GM19455 (cell line): Measurements from ENCODE around the gene DENND4A.
A peak's percentile ranks its signal among the peaks of the same experiment; 100 is the strongest.
"Not testable (repeated sequence)": the region's sequence is repeated elsewhere in the genome, so short reads cannot be mapped to it uniquely, and the experiment has no call there.

Experiments used
- ATAC-seq: cut with Tn5 transposase; IDR thresholded peaks from one replicate; pipeline ENCODE4 v1.9.1; 2021; ENCODE audit not compliant: unreplicated experiment

Gene DENND4A

DNA sequence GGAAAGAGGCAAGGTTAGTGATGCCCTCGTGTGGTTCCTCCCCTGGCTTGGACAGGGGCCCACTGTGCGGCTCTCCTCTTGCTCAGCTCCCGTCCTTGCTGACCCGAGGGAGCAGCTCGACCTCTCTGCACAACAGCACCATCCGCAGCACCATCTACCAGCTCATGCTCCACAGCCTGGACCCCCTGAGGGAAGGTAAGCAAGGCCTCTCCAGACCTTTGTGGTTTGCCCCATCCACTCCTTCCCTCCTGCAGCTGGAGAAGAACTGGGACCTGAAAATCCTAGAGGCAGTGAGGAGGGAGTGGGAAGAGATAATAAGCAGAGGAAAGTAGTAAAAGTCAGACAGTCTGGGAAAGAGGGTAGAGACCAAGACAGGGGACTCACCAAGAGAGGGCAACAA, 152.6 kb downstream of the DENND4A start:
- ATAC-seq: no peak

DNA sequence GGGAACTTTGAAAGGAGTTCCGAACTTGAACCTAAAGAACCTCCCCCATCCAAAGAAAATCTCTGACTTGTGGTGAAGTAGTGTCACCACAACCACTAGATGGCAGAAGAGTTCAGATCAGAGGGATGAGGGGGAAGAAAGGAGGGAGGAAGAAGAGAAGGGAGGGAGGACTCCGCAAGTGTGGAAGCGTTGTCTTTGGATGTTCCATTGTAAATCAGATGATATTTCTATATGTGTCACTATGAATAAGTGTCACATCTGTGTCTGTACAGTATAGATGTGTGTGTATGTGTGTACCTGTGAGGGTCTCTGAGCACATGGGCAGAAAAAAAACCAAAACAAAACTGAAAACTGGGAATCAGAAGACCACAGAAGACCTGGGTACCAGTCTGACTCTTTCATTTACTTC, 153.4 kb downstream of the DENND4A start:
- no peak for ATAC-seq

DNA sequence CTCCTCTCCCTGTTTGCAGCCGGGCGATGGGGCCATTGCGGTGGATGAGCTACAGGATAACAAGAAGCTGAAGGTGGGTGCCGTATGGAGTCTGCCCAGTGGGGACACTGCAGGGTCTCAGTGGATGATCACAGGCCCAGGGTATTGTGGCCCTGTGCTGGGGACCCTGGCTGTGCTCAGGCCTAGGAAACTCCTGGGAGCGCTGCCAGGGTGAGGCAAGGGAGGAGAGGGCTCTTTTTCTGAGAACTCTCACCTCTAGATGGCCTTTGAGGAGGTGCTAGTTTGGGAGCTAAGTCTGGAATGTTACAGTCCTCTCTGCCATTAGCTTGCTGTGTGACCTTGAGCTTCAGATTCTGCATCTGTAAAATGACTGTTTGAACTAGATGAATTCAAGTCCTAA, 154.0 kb downstream of the DENND4A start:
- ATAC-seq: no peak

DNA sequence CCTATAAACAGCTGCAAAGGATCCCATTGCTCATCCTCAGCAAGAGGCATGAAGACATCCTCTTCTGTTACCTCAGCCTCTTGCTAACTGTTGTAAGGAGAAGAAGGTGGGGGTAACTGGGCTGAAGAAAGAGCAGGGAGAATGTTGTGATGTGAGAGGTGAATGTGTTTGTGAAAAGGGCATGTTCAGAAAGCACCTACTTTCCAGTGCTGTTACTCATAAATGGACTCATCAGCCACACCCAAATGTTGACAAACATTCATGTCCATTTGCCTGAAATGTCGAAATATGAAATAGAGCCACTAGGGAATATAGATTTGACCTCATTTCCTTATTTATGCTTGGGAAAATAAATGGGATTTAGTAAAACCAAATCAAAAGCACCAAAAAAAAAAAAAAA, 157.7 kb downstream of the DENND4A start:
- no peak for ATAC-seq

DNA sequence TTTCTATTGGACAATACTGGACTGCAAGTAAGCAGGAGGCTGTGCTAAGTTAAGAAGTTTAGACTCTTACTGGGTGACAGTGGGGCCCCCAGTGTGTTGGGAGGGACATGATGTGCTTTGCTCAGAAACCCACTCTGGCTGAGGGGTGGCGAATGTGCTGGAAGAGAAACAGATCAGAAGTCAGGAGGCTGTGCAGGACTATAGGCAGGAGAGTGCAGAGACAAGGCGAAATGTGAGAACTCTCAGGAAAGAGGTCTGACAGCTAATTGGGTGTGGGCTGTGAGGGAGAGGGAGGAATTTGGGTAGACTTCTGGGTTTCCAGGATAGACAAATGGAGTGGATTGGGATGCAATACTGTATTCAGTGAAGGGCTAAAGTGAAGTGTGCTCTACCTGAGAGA, 158.3 kb downstream of the DENND4A start:
- ATAC-seq: no peak

DNA sequence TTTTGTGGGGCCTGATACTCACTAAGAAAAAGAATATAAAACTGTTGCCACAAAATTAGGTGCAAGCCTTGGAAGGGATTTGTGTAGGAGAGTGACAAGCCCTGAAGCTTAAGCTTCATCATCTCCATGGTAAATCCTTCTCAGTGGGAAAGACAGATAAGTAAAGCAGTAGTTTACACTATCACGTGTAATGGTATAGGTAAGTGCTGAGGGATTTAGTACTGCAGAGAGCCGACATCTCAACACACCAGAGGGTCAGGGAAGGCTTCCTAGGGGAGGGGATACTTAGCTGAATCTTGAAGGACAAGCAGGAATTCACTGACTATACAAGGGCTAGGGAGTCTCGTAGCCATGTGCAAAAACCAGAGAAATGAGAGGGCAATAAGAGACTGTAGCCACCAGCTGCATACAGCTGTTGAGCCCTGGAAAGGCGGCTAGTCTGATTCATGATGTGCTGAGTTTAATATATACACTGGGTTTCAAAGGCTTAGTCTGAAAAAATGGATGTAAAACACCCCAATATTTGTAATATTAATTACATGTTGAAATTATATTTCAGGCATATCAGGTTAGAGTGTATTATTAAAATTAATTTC, 159.2 kb downstream of the DENND4A start:
- ATAC-seq: no peak

DNA sequence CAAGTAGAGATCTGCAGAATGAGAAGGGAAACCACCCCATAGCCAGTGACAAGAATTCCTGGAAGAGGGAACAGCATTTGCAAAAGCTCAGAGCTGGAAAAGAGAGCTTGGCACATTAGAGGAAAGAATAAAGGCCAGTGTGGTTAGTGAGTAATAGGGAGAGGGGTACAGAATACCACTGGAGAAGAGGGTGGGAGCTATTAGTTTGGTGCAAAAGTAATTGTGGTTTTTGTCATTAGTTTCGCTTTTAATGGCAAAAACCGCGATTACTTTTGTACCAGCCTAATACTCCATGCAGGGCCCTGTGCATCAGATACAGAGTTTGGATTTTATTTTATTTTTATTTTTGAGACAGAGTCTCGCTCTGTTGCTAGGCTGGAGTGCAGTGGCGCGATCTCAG, 160.6 kb downstream of the DENND4A start:
- no peak for ATAC-seq

DNA sequence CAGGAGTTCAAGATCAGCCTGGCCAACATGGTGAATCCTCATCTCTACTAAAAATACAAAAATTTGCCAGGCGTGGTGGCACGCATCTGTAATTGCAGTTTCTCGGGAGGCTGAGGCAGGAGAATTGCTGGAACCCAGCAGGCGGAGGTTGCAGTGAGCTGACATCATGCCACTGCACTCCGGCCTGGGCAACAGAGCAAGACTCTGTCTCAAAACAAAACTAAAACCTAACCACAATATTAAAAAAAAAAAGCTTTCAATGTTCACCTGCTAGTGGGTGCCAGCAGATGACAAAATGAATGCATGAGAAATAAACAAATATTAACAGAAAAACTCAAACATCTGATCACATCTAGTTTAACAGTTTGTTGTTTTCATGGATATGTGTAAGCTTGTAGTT, 161.3 kb downstream of the DENND4A start:
- peak; percentile 64 for ATAC-seq

DNA sequence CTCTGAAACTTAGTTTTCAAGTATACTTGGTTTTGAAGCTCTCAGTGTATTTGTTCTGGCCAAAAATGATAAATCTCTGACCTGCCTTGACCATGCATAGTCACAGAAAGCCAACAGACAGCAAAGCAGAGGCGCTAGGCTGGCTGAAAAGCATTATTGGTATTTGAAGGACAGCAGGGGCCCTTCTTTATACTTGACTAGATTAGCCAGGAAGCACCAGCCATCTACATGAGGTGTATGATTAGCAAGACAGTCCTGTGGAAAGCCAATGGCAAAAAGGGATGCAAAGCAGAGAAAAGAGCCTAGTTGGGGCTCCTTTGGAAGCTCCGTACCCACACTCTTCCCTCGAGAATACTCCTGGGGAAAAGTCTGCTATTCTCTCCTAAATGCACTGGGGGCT, 162.5 kb downstream of the DENND4A start:
- no peak for ATAC-seq

DNA sequence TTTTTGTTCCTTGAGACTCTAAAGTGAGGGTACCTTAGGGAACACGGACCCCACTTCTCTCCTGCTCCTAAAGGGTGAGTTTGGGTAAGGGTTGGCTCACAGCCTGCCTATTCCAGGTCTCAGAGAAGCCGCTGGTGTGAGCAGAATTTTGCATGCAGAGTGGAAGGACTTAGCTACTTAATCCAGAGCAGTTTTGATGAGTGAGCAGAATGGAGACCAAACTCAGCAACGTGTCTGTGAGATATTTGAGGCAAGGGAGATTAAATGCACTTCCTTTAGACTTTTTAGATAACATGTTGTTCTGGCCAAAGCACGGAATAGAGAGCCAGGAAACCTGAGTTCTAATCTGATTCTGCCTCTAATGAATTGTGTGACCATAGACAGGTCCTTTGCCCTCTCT, 165.2 kb downstream of the DENND4A start:
- ATAC-seq: no peak

DNA sequence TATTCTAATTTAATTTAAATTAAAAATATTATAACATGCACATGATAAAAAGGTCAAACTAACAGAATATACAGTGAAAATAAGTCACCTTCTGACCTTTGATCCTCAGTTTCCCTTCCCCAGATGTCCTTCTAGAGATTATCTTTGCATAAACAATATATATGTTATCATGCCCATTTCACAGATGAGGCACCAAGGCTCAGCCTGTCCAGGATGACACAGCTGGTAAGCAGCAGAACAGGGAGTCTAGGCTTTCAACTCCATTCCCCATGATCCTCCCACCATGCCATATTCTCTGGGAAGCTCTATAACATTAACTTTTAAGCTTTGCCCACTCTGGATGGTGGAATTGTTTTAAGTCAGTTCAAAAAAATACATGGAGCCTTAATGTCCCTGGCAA, 169.0 kb downstream of the DENND4A start:
- ATAC-seq: no peak

DNA sequence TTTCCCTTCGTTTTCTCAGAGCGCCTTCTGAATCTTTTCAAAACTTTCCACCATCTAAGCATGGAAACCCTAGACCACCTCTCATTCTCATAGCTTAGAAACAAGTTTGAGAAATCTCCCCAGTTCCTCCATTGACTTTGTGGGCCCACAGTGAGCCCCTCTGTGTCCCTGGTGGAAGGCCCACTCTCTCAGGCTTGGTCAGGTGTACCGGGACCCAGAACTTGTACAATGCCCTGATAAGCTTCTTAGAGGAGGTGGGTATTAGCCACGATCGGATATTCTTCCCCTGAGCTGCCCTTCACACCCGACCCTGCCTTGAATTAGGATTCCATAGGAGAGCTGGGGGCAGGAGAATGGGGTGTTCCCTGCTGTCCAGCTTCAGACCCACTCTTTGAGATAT, 170.5 kb downstream of the DENND4A start, which contains the start of gene SLC24A1:
TSS of gene SLC24A1 (plus strand) at position 301 of the 400 bp plus-strand sequence. CDS start 2,143 bp downstream, outside the sequence.
- ATAC-seq: no peak

DNA sequence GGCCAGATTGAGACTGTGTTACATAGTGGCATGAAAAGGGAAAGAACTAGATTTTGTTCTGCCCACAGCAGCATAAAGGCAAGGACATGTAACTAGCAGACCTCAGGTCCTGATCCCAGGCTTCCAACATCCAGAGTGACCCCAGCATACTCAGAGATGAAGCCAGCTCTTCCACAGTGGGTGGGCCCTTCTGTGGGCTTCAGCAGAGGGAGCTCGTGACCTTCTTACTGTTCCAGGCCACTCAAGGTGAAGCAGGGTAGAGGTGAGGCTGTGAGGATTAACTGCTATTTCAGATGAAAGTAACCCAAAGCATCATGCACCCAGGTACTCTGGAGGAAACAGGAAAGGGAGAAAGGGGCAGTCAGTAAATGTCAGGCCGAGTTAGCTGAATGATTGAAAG, 171.3 kb downstream of the DENND4A start:
- ATAC-seq: no peak

DNA sequence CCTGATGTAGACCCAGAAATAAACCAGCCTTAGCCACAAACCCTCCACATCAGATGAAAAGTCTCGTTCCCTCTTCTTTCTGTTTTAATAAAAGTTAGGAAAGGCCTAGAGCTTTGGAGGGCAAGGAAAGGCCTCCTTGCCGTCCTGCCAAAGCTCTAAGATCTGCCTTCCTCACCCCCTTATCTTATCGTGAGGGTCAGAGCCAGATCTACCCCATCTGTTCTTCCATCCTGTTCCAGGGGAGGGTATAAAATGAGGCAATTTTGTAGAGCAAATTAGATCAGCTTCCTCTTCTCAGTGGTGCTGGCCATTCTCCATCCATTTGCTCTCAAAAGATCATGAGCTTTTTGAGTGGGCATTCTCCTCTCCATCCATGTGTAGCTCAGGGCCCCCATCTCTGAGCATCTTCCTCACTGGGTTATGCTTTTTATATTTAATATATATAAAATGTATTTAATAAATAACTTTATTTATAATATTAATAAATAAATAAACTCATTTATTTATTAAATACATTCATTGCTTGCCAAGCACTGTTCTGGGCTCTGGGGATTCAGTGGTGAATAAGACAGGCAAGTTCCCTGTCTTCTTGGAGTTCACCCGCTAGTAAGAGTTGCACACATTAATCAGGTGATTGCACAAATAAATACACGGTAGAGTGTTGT, 172.3 kb downstream of the DENND4A start:
- ATAC-seq: no peak

DNA sequence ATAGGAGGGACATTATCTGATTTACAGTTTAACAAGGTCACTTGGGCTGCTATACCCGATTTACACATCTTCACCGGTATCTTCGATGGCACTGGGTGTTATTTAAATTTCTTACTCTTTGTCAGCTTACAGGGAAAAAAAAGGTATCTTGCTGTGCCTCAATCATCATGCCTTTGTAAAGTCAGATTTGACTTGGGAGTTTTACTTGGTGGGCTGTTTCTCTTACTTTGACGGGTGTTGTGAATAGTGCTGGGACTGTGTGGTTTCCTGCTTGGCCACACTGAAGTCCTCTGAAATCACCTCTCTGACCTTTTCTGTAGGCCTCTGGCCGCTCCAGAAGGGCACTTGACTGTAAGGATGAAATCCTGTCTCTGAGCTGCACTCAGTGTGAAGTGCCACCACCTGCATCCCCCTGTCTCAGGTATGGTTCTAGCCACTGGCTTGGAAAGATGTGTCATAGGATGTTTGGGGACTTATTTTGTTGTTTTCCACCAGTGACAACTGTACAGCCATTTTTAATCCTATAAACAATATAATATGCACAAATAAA, 173.5 kb downstream of the DENND4A start:
- ATAC-seq: no peak

DNA sequence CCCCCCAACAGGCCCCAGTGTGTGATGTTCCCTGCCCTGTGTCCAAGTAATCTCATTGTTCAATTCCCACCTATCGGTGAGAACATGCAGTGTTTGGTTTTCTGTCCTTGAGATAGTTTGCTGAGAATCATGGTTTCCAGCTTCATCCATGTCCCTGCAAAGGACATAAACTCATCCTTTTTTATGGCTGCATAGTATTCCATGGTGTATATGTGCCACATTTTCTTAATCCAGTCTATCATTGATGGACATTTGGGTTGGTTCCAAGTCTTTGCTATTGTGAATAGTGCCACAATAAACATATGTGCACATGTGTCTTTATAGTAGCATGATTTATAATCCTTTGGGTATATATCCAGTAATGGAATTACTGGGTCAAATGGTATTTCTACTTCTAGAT, 176.2 kb downstream of the DENND4A start:
- ATAC-seq: not testable (repeated sequence)

DNA sequence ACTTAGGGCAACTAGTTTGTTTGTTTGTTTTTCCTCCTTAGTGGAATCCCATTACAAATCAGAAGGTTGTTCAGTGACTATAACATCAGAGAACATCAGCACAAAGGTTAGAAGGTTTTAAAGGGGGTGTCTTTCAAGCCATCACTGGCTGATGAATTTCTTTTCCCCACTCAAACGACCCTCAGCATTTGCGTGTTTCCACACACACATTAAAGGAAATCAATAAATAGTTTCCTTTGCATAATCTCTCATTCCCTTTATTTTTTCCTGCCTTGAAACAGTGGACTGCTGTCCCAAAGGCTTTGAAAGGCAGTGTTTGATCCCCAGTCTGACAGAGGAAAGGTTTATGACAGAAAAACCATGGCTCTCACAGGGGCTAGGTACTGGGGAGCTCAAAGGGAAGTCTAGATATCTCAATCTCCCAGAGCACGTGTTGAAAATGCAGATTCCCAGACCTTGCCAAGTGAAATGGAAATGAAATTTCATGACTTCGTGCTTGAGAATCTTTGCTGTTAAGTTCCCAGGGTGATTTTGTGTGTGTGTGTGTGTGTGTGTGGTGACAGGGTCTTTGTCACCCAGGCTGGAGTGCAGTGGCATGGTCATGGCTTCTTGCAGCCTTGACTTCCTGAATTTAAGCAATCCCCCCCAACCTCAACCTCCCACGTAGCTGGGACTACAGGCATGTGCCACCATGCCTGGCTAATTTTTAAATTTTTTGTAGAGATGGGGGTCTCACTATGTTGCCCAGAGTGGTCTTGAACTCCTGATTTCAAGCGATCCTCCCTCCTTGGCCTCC, 178.9 kb downstream of the DENND4A start:
- no peak for ATAC-seq

DNA sequence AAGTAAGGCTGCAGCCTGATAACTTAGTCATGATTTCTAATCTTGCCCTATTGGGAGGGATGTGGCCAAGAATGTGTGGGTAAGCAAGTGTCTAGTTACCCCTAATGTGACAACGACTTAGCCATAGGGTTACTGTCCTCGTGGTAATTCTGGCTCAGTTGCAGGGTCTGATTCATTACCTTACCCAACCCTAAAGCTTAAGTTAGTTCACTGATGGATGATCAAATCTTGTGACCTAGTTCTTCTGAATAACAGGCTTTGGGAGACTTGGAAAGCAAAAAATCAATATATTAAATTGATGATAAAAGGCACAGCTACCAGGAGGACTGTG, 179.5 kb downstream of the DENND4A start:
- no peak for ATAC-seq

DNA sequence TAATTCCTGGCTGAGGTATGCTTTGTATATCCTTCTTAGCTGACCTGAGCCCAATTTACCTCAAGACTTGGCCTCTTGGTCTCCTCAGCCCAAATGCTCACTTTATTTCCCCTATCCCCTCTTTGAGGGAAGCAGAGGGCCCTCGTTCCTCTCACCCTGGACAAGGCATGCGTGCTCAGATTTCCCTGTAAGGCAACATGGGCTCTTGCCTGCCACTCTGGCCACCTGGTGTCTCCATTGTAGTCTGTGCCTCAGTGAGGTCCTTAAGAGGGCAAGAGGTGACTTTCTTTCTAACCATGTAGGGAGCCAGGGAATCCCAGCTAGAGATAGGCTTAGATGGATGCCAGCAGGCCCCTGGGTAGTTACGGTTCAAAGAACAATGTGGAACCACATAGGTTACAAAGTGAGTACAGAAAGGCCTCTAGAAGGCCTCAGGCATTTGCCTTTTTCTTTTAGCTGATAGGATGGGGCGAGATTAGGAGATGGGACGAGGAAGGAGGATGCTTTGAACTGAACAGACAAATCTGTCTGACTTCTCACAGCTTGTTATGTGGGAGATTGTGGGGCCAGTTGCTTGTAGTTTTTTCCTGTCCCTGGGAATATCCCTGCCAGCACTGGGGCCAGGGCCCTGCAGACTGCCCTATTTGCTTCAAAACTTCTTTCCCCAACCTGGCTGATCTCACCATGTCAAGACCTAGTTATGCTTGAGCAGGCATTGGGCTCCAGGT, 180.0 kb downstream of the DENND4A start:
- no peak for ATAC-seq

DNA sequence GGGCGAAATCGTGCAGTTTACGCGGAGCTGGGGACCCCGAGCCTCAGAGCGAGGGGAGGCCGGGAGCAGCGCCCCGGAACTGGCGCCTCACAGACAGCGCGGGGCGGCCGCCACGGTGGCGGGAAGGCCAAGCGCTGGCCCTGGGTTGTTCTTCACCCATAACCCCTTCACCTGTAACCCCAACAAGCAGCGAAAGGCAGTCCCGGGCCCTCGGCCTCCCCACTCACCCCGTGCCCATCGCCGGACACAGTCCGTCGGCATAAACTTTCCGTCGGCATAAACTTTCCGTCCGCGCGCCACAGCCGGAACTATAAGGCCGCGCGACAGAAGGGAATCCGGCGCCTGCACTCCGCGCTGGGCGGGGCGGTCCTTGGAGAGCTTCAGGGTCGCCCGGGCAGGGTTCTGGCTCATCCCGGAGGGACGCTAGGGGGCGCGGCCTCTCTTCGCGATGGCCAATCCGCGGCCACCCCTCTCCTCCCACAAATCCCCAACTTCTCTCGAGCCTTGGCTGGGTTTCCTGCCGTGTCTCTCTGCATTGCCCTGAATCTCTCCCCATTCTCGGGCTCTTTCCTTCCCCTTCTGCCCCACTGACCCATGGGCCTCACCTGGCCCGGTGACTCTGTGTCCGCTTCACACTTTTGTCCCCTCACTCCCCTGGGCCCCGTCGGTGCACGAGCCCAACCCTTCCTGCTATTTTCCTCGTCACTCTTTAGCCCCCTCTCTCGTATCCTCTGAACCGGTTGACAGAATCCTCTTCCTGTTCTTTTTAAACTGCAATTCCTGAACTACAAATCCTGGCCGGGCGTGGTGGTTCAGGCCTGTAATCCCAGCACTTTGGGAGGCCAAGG, 181.0 kb downstream of the DENND4A start, which contains the start of gene INTS14:
TSS of gene INTS14 (minus strand) at position 261 of the 848 bp plus-strand sequence. CDS start 3,751 bp downstream, outside the sequence.
- ATAC-seq: peak; percentile 96
